Activated naive CD8-positive, alpha-beta T cell treated with anti-CD3 and anti-CD28 coated beads for 36 hours (primary cell): ENCODE measurements around the gene ADAMTSL3. TPM values are rescaled to one million over a fixed set of nuclear protein-coding genes. Genes with fewer than 3 reads are reported as not detected.

ENCODE experiments used
- DNase-seq: peaks from one replicate; pipeline ENCODE4 v3.0.0; 2021
- H3K27ac Mint-ChIP-seq: one replicate; pipeline ENCODE4 v1.8.0; 2022; ENCODE audit warnings: mild to moderate bottlenecking, moderate library complexity, mixed read lengths
- H3K27me3 Mint-ChIP-seq: one replicate; pipeline ENCODE4 v1.8.0; 2022; ENCODE audit warnings: mild to moderate bottlenecking, mixed read lengths
- H3K36me3 Mint-ChIP-seq: one replicate; pipeline ENCODE4 v1.8.0; 2021; ENCODE audit warnings: mild to moderate bottlenecking, mixed read lengths
- H3K4me1 Mint-ChIP-seq: one replicate; pipeline ENCODE4 v1.8.0; 2021; ENCODE audit warnings: mixed read lengths
- H3K4me3 Mint-ChIP-seq: one replicate; pipeline ENCODE4 v1.8.0; 2022; ENCODE audit warnings: mild to moderate bottlenecking, moderate library complexity, mixed read lengths
- H3K9me3 Mint-ChIP-seq: one replicate; pipeline ENCODE4 v1.8.0; 2022; ENCODE audit warnings: mixed read lengths
- total RNA-seq, 2 experiments: library from RNA; stranded (reverse); gene quantifications; one replicate each; pipeline ENCODE4 v1.2.3, GENCODE V29; 2021

ADAMTSL3 gene
- total RNA-seq, 2 experiments from 2014 or later: not detected

DNA sequence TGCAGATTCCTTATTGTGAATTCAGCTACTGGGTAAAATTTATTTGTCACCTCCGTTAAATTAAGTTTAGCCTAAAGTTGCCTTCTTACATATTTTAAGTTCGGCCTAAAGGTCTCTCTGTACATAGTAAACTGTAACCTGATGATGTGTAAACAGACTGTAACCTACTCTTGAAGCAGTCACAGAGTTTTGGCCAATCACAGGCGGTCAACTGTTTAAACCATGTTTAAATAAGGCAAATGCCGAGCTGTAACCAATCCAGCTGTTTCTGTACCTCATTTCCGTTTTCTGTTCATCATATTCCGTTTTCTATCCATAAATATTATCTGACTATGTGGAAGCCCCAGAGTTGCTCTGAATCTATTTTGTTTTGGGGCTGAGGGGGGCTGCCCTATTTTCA lies 2.4 kb upstream of the ADAMTSL3 start:
- H3K36me3 Mint-ChIP-seq: no peaks in the 10 kb centered on the region
- H3K4me3 Mint-ChIP-seq: no peak overlapping the region
- H3K27ac Mint-ChIP-seq: no peak overlapping the region
- DNase-seq: no peak
- no peaks in the 10 kb centered on the region for H3K4me1 Mint-ChIP-seq
- no peaks in the 10 kb centered on the region for H3K9me3 Mint-ChIP-seq
- H3K27me3 Mint-ChIP-seq: peaks cover 44% of the 10 kb centered on the region

DNA sequence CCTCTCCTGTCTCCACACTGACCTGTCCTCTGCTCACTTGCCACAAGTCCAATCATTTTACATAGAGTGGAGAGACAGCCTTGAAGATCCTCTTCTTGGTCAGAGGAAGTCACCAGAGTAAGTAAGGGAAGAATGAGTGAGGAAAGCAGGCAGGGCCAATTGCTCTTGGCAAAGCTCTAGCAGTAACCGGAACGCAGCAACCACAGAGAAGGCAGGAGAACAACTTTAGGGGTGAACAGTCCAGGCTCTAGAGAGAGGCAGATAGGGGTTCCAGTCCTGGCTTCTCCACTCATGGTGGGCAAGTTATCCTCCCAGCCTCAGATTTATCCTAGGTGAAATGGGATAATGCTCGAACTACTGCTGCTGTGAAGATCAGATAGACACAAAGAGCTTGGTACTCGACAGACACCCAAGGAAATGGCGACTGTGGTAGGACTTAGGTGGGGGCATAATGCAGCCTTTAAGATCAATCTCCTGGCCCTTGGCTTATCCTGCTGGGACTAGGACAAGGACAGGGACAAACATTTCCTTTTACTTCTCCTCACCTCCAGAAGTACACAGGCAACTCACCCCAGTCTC lies 1.2 kb upstream of the ADAMTSL3 start:
- Mint-ChIP-seq H3K27ac (no peak overlapping the region), H3K9me3 (no peaks in the 10 kb centered on the region), H3K36me3 (no peaks in the 10 kb centered on the region), H3K27me3 (peaks cover 45% of the 10 kb centered on the region), H3K4me1 (no peaks in the 10 kb centered on the region), H3K4me3 (no peak overlapping the region)
- no peak for DNase-seq

DNA sequence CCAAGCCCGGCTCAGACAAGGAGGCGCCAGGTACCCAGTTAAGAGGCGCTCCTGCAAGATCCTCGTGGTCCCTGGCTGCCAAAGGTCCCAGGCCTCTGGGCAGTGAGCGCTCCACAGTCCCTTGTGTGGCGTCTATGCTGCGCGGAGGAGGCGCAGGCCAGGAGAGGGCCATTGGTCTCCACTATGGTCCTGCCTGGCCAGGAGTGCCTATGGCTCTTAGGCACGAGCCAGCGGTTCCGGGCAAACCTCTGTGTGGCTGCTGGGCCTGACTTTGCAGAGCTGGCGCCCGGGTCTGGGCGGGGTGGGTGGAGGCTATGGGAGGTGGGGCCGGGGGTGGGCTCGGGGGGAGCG lies 660 bp upstream of the ADAMTSL3 start:
- no peak for DNase-seq
- no peaks in the 10 kb centered on the region for H3K36me3 Mint-ChIP-seq
- peaks cover 45% of the 10 kb centered on the region for H3K27me3 Mint-ChIP-seq
- H3K4me3 Mint-ChIP-seq: no peak overlapping the region
- no peaks in the 10 kb centered on the region for H3K9me3 Mint-ChIP-seq
- H3K4me1 Mint-ChIP-seq: no peaks in the 10 kb centered on the region
- H3K27ac Mint-ChIP-seq: no peak overlapping the region

- Mint-ChIP-seq H3K27me3 (peaks cover 45% of the 10 kb centered on the region), H3K4me3 (no peak overlapping the region), H3K27ac (no peak overlapping the region), H3K9me3 (no peaks in the 10 kb centered on the region), H3K36me3 (no peaks in the 10 kb centered on the region), H3K4me1 (no peaks in the 10 kb centered on the region)
- DNase-seq: no peak
Measured at GRCh38 chr15:83654379-83655236, 685 bp downstream of the ADAMTSL3 start.

GRCh38 chr15:83655237-83655616 lies 1.3 kb downstream of the ADAMTSL3 start:
- Mint-ChIP-seq H3K27me3 (peaks cover 41% of the 10 kb centered on the region), H3K36me3 (no peaks in the 10 kb centered on the region), H3K9me3 (no peaks in the 10 kb centered on the region), H3K4me3 (no peak overlapping the region), H3K27ac (no peak overlapping the region), H3K4me1 (no peaks in the 10 kb centered on the region)
- no peak for DNase-seq

DNA sequence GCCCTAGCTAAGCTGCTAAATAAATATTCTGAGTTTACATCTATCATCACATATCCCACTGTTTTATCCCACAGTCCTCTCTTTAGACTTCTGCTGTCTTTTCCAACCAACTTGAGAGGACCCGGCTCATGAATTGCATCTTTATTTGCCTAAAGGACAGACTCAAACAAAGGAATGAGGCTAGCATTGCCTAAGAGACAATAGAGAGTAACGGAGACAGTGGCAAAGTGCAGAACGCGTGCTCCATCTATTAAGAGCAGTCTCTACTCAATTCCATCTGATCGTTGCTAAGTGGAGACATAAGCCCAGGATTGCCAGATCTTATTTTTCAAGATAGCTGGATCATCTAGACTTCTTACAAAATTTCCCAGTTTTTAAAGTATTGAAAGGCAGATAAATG lies 2.3 kb downstream of the ADAMTSL3 start:
- peaks cover 41% of the 10 kb centered on the region for H3K27me3 Mint-ChIP-seq
- no peak for DNase-seq
- H3K9me3 Mint-ChIP-seq: no peaks in the 10 kb centered on the region
- H3K4me3 Mint-ChIP-seq: no peak overlapping the region
- H3K27ac Mint-ChIP-seq: no peak overlapping the region
- H3K36me3 Mint-ChIP-seq: no peaks in the 10 kb centered on the region
- H3K4me1 Mint-ChIP-seq: no peaks in the 10 kb centered on the region

GRCh38 chr15:83656943-83657528 lies 3.1 kb downstream of the ADAMTSL3 start:
- Mint-ChIP-seq H3K36me3 (no peaks in the 10 kb centered on the region), H3K4me3 (no peak overlapping the region), H3K27me3 (peaks cover 37% of the 10 kb centered on the region), H3K27ac (no peak overlapping the region), H3K9me3 (no peaks in the 10 kb centered on the region), H3K4me1 (no peaks in the 10 kb centered on the region)
- DNase-seq: no peak

GRCh38 chr15:83657549-83657948 lies 3.6 kb downstream of the ADAMTSL3 start:
- H3K4me3 Mint-ChIP-seq: no peak overlapping the region

GRCh38 chr15:83658430-83659416 lies 4.8 kb downstream of the ADAMTSL3 start:
- H3K4me3 Mint-ChIP-seq: no peak overlapping the region
- H3K27ac Mint-ChIP-seq: no peak overlapping the region
- H3K36me3 Mint-ChIP-seq: no peaks in the 10 kb centered on the region
- peaks cover 24% of the 10 kb centered on the region for H3K27me3 Mint-ChIP-seq
- no peaks in the 10 kb centered on the region for H3K4me1 Mint-ChIP-seq
- DNase-seq: no peak
- no peaks in the 10 kb centered on the region for H3K9me3 Mint-ChIP-seq

More at GRCh38 chr15:83657549-83657948, 3.6 kb downstream of the ADAMTSL3 start:
- H3K9me3 Mint-ChIP-seq: no peaks in the 10 kb centered on the region
- no peaks in the 10 kb centered on the region for H3K36me3 Mint-ChIP-seq
- H3K27ac Mint-ChIP-seq: no peak overlapping the region
- H3K27me3 Mint-ChIP-seq: peaks cover 33% of the 10 kb centered on the region
- DNase-seq: no peak
- no peaks in the 10 kb centered on the region for H3K4me1 Mint-ChIP-seq

GRCh38 chr15:83659417-83659812 lies 5.5 kb downstream of the ADAMTSL3 start:
- H3K27me3 Mint-ChIP-seq: peaks cover 21% of the 10 kb centered on the region
- no peak overlapping the region for H3K4me3 Mint-ChIP-seq
- no peak overlapping the region for H3K27ac Mint-ChIP-seq
- no peaks in the 10 kb centered on the region for H3K36me3 Mint-ChIP-seq
- DNase-seq: no peak
- no peaks in the 10 kb centered on the region for H3K9me3 Mint-ChIP-seq
- no peaks in the 10 kb centered on the region for H3K4me1 Mint-ChIP-seq

GRCh38 chr15:83665480-83665879 lies 11.6 kb downstream of the ADAMTSL3 start:
- H3K27me3 Mint-ChIP-seq: no peaks in the 10 kb centered on the region
- DNase-seq: no peak
- no peak overlapping the region for H3K4me3 Mint-ChIP-seq
- no peaks in the 10 kb centered on the region for H3K36me3 Mint-ChIP-seq
- no peaks in the 10 kb centered on the region for H3K9me3 Mint-ChIP-seq
- no peaks in the 10 kb centered on the region for H3K4me1 Mint-ChIP-seq
- no peak overlapping the region for H3K27ac Mint-ChIP-seq

DNA sequence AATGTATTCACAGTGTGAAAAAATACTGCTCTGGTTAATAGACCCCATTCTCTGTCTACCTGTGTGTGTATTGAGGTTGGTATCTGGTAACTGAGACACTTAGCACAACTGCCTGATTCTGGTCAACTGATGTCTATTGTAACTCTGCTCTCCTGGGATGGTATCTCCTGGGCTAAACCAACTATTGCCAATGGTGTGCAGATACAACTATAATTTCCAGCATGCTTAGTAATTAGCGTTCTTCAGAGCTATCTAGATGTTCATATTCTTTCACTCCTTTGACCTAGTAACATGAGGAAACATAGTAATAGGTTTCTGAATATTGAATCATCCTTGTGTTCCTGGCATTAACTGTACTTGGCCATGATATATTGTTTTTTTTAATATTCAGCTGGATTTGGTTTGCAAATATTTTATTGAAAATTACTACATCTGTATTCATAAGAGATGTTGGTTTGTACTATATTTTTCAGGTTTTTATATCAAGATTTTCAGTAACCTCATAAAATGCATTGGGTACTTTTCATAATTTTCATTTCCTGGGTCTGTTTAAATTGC lies 16.8 kb downstream of the ADAMTSL3 start:
- H3K4me3 Mint-ChIP-seq: no peak overlapping the region
- H3K9me3 Mint-ChIP-seq: peaks cover 3% of the 10 kb centered on the region
- no peak for DNase-seq
- no peaks in the 10 kb centered on the region for H3K36me3 Mint-ChIP-seq
- H3K27ac Mint-ChIP-seq: no peak overlapping the region
- no peaks in the 10 kb centered on the region for H3K4me1 Mint-ChIP-seq
- peaks cover 3% of the 10 kb centered on the region for H3K27me3 Mint-ChIP-seq

- peaks cover 5% of the 10 kb centered on the region for H3K9me3 Mint-ChIP-seq
- no peak overlapping the region for H3K27ac Mint-ChIP-seq
- no peaks in the 10 kb centered on the region for H3K36me3 Mint-ChIP-seq
- no peak for DNase-seq
- H3K27me3 Mint-ChIP-seq: peaks cover 3% of the 10 kb centered on the region
- no peak overlapping the region for H3K4me3 Mint-ChIP-seq
- no peaks in the 10 kb centered on the region for H3K4me1 Mint-ChIP-seq
Measured at GRCh38 chr15:83671603-83672002, 17.7 kb downstream of the ADAMTSL3 start.

DNA sequence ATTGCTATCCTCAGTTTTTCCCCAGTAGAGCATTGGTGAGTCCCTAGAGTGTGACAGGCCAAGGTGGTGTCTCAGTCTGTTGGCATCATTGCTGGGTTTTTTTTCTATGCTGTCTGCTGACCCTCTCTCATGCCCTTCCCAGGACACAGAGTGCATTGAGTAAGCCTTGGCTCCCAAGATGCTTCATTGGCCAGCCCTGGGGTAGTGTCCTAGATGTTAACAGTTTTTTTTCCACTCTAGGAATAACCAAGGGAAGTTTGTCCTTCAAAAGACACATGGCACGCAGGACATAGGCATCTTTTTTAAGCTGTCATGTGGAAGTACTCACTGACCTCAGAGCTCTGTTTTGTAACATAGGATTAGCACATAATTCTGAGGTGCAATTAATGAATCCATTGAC lies 19.5 kb downstream of the ADAMTSL3 start:
- Mint-ChIP-seq H3K4me1 (no peaks in the 10 kb centered on the region), H3K27me3 (peaks cover 3% of the 10 kb centered on the region), H3K4me3 (no peak overlapping the region), H3K27ac (no peak overlapping the region), H3K36me3 (no peaks in the 10 kb centered on the region), H3K9me3 (peaks cover 6% of the 10 kb centered on the region)
- no peak for DNase-seq
